ENCODE data around the gene LEF1. TPM values are rescaled to one million over a fixed set of nuclear protein-coding genes. Genes with fewer than 3 reads are reported as not detected.

LEF1 gene
- total RNA-seq, 1 experiment from 2014 or later: 0.79 TPM

DNA sequence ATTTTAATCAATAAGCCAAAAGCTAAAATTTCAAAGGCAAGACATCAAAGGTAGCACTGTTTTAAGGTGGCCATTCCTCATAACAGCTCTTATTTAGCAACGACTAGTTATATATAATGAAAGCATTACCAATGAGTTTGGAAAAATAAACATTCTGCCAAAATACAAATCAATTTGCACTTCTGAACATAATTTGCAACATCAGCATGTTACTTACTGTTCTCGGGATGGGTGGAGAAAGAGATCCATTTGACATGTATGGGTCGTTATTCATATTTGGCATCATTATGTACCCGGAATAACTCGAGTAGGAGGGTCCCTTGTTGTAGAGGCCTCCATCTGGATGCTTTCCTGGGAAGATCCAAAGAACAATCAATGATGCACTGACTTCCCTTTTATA lies 5.4 kb downstream of the LEF1 start:
- Histone ChIP-seq H3K4me3 (replicated peaks in 1 of 2; ENCODE audit: low read depth in 1 of 2, low read length in 2 of 2) (no peak overlapping the region), H4K20me1 (ENCODE audit: insufficient read depth) (no peaks in the 10 kb centered on the region), H3K9me2 (ENCODE audit: insufficient read depth) (no peaks in the 10 kb centered on the region), H3K4me1 (ENCODE audit: control insufficient read depth in 1 of 2, insufficient read depth in 2 of 2, low read length in 2 of 2) (no peaks in the 10 kb centered on the region), H3K36me3 (ENCODE audit: control insufficient read depth in 1 of 2, insufficient read depth in 2 of 2, low read length in 2 of 2) (no peaks in the 10 kb centered on the region), H3K79me2 (ENCODE audit: insufficient read depth, low read length) (no peaks in the 10 kb centered on the region), H2AFZ (ENCODE audit: low read depth, low read length, poor library complexity, severe bottlenecking) (no peak overlapping the region), H3K27ac (ENCODE audit: low read depth, low read length) (no peak overlapping the region), H3K9me3 (ENCODE audit: control insufficient read depth in 1 of 2, insufficient read depth in 1 of 2, low read depth in 1 of 2, low read length in 2 of 2) (no peaks in the 10 kb centered on the region), H3K27me3 (ENCODE audit: insufficient read depth, low read length) (0 out of 2 replicates have a peak, but pooled peaks cover 3% of the 10 kb centered on the region), H3K9ac (ENCODE audit: low read length) (no peak overlapping the region), H3K4me2 (ENCODE audit: low read length) (no peak overlapping the region)
- ChIA-PET CTCF (no interaction called here), RAD21 (ENCODE audit: low non-redundant PET in 1 of 2, low total read pairs in 2 of 2, uncharacterized antibody in 2 of 2, unreplicated experiment in 2 of 2) (no interaction called here), POLR2A (no interaction called here)
- ATAC-seq (no peak), DNase-seq (ENCODE audit: low read depth, low spot score) (no peak)
- BruUV-seq (replicated peaks): no TSS peak
- intact Hi-C loops (cut with micrococcal nuclease): no loop called here
- TF ChIP-seq POLR2AphosphoS5 (IDR thresholded peaks at IDR 0.05; ENCODE audit: low read depth, low read length) (no peak), CEBPB (IDR thresholded peaks at IDR 0.05; ENCODE audit: low read depth) (no peak)

DNA sequence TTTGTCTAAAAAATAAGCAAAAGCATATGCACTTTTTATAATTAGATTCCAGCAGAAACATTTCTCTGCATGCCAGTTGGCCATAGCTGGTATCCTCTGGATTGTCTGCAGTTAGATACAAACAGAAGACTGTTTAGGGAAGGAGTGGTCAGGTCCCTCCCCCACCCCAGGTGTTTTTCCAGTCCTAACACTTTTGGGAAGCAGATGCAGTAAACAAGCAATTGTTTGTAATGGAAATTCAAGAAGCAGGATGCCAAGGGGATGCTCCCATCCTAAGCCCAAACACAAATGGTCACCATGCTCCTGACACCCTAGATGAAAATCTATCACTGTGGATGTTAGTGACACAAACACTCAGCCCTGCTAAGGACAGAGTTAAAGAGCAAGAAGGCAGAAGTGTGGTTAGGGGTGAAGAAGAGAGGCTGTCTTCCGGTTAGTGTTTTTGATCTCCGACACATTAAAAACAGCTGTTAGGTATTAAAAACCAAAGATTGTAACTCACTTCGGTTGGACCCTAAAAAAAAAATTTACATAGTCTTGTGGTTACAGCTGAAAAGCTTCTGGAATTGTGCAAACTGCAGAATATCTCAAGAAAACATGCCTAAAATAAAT lies 7.9 kb downstream of the LEF1 start:
- H3K4me2 ChIP-seq (ENCODE audit: low read length): no peak overlapping the region
- H4K20me1 ChIP-seq (ENCODE audit: insufficient read depth): no peaks in the 10 kb centered on the region
- ChIA-PET POLR2A (no interaction called here), RAD21 (ENCODE audit: low non-redundant PET in 1 of 2, low total read pairs in 2 of 2, uncharacterized antibody in 2 of 2, unreplicated experiment in 2 of 2) (no interaction called here), CTCF (interaction anchor here (1.1 kb wide), 1 partner anchor 30 kb away, joined by 3 read pairs; no protein-coding TSS in a partner anchor)
- no peaks in the 10 kb centered on the region for H3K36me3 ChIP-seq (ENCODE audit: control insufficient read depth in 1 of 2, insufficient read depth in 2 of 2, low read length in 2 of 2)
- no TSS peak for BruUV-seq (replicated peaks)
- DNase-seq (ENCODE audit: low read depth, low spot score) (no peak), ATAC-seq (no peak)
- TF ChIP-seq SRF (IDR thresholded peaks at IDR 0.05; ENCODE audit: low read depth) (no peak), ELF1 (IDR thresholded peaks at IDR 0.05; ENCODE audit: borderline replicate concordance, low read depth) (no peak), JUND (IDR thresholded peaks at IDR 0.05) (no peak), EGR1 (IDR thresholded peaks at IDR 0.05; ENCODE audit: low read depth) (no peak), ZNF274 (IDR thresholded peaks at IDR 0.05; ENCODE audit: low read depth, low read length) (no peak), ZFX (IDR thresholded peaks at IDR 0.05) (no peak), RAD21 (IDR thresholded peaks at IDR 0.05; ENCODE audit: low read depth) (no peak), EZH2phosphoT487 (IDR thresholded peaks at IDR 0.05; ENCODE audit: borderline replicate concordance) (no peak), YY1 (IDR thresholded peaks at IDR 0.05; ENCODE audit: extremely low read depth, insufficient replicate concordance, low read depth, low read length) (no peak), CEBPB (IDR thresholded peaks at IDR 0.05; ENCODE audit: low read depth) (no peak)
- TF ChIP-seq, protein P1, sequence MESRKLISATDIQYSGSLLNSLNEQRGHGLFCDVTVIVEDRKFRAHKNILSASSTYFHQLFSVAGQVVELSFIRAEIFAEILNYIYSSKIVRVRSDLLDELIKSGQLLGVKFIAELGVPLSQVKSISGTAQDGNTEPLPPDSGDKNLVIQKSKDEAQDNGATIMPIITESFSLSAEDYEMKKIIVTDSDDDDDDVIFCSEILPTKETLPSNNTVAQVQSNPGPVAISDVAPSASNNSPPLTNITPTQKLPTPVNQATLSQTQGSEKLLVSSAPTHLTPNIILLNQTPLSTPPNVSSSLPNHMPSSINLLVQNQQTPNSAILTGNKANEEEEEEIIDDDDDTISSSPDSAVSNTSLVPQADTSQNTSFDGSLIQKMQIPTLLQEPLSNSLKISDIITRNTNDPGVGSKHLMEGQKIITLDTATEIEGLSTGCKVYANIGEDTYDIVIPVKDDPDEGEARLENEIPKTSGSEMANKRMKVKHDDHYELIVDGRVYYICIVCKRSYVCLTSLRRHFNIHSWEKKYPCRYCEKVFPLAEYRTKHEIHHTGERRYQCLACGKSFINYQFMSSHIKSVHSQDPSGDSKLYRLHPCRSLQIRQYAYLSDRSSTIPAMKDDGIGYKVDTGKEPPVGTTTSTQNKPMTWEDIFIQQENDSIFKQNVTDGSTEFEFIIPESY (IDR thresholded peaks at IDR 0.05; ENCODE audit: extremely low read depth, insufficient replicate concordance, low read length): no peak
- TF ChIP-seq, protein P2, sequence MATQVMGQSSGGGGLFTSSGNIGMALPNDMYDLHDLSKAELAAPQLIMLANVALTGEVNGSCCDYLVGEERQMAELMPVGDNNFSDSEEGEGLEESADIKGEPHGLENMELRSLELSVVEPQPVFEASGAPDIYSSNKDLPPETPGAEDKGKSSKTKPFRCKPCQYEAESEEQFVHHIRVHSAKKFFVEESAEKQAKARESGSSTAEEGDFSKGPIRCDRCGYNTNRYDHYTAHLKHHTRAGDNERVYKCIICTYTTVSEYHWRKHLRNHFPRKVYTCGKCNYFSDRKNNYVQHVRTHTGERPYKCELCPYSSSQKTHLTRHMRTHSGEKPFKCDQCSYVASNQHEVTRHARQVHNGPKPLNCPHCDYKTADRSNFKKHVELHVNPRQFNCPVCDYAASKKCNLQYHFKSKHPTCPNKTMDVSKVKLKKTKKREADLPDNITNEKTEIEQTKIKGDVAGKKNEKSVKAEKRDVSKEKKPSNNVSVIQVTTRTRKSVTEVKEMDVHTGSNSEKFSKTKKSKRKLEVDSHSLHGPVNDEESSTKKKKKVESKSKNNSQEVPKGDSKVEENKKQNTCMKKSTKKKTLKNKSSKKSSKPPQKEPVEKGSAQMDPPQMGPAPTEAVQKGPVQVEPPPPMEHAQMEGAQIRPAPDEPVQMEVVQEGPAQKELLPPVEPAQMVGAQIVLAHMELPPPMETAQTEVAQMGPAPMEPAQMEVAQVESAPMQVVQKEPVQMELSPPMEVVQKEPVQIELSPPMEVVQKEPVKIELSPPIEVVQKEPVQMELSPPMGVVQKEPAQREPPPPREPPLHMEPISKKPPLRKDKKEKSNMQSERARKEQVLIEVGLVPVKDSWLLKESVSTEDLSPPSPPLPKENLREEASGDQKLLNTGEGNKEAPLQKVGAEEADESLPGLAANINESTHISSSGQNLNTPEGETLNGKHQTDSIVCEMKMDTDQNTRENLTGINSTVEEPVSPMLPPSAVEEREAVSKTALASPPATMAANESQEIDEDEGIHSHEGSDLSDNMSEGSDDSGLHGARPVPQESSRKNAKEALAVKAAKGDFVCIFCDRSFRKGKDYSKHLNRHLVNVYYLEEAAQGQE (IDR thresholded peaks at IDR 0.05; ENCODE audit: low read depth): no peak
- H3K79me2 ChIP-seq (ENCODE audit: insufficient read depth, low read length): no peaks in the 10 kb centered on the region
- H3K27ac ChIP-seq (ENCODE audit: low read depth, low read length): no peak overlapping the region
- intact Hi-C loops (cut with micrococcal nuclease): no loop called here
- H3K9me3 ChIP-seq (ENCODE audit: control insufficient read depth in 1 of 2, insufficient read depth in 1 of 2, low read depth in 1 of 2, low read length in 2 of 2): no peaks in the 10 kb centered on the region
- no peaks in the 10 kb centered on the region for H3K4me1 ChIP-seq (ENCODE audit: control insufficient read depth in 1 of 2, insufficient read depth in 2 of 2, low read length in 2 of 2)
- H3K27me3 ChIP-seq (ENCODE audit: insufficient read depth, low read length): peaks cover 7% of the 10 kb centered on the region; the same call in 1 of the 2 replicates
- no peak overlapping the region for H2AFZ ChIP-seq (ENCODE audit: low read depth, low read length, poor library complexity, severe bottlenecking)
- H3K9me2 ChIP-seq (ENCODE audit: insufficient read depth): no peaks in the 10 kb centered on the region
- H3K9ac ChIP-seq (ENCODE audit: low read length): no peak overlapping the region
- H3K4me3 ChIP-seq (replicated peaks in 1 of 2; ENCODE audit: low read depth in 1 of 2, low read length in 2 of 2): no peak overlapping the region
